ENCODE data around the gene TEPSIN. TPM values are rescaled to one million over a fixed set of nuclear protein-coding genes. Genes with fewer than 3 reads are reported as not detected.

TEPSIN gene
- polyA plus RNA-seq, 1 donor from 2014 or later, result 50.0 TPM

DNA sequence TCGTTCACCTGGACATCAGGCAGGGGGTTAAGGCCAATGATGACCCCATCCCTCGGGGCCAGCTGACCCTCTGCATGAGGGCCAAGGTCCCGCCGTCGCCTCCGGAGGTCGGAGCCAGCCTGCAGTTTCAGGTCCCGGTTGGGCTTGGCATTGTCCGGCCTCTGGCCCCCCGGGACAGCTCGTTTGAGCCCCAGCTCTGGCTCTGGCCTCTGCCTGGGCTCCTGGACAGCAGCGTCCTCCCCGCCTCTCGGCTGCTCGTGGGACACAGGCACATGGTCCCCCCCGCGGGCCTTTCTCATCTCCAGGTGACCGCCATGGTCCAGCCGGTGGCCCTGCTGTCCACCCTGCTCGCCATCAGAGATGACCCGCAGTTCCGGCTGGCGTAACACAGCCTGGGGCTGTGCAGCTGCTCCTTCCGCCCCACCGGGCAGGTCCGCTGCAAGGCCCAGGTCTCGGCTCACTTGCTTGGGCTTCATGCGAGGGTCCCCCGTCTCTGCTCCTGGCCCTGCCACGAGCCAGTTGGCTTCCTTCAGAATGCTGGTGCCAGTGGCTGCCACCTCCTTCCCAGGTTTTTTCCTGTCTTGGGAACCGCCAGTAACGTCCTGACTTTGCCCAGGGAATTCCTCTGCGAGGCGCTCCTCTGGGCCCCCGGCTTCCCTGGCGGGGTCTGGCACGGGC lies 6.9 kb upstream of the TEPSIN start:
- H3K9me3 ChIP-seq (ENCODE audit: low read length), result no peaks in the 10 kb centered on the region
- no peak overlapping the region for H3K4me3 ChIP-seq (ENCODE audit: low read length)
- TF ChIP-seq RAD21 (conservative IDR thresholded peaks at IDR 0.05) (no peak), POLR2AphosphoS5 (IDR thresholded peaks at IDR 0.05) (no peak), TAF1 (IDR thresholded peaks at IDR 0.05; ENCODE audit: low read depth) (no peak), EP300 (conservative IDR thresholded peaks at IDR 0.05; ENCODE audit: poor library complexity, severe bottlenecking) (no peak), EZH2 (IDR thresholded peaks at IDR 0.05; ENCODE audit: borderline replicate concordance, insufficient read depth, low read length, poor library complexity, severe bottlenecking) (no peak), MXI1 (conservative IDR thresholded peaks at IDR 0.05; ENCODE audit: poor library complexity, severe bottlenecking) (no peak), SMC3 (conservative IDR thresholded peaks at IDR 0.05; ENCODE audit: poor library complexity) (no peak)
- TF ChIP-seq, protein P1, sequence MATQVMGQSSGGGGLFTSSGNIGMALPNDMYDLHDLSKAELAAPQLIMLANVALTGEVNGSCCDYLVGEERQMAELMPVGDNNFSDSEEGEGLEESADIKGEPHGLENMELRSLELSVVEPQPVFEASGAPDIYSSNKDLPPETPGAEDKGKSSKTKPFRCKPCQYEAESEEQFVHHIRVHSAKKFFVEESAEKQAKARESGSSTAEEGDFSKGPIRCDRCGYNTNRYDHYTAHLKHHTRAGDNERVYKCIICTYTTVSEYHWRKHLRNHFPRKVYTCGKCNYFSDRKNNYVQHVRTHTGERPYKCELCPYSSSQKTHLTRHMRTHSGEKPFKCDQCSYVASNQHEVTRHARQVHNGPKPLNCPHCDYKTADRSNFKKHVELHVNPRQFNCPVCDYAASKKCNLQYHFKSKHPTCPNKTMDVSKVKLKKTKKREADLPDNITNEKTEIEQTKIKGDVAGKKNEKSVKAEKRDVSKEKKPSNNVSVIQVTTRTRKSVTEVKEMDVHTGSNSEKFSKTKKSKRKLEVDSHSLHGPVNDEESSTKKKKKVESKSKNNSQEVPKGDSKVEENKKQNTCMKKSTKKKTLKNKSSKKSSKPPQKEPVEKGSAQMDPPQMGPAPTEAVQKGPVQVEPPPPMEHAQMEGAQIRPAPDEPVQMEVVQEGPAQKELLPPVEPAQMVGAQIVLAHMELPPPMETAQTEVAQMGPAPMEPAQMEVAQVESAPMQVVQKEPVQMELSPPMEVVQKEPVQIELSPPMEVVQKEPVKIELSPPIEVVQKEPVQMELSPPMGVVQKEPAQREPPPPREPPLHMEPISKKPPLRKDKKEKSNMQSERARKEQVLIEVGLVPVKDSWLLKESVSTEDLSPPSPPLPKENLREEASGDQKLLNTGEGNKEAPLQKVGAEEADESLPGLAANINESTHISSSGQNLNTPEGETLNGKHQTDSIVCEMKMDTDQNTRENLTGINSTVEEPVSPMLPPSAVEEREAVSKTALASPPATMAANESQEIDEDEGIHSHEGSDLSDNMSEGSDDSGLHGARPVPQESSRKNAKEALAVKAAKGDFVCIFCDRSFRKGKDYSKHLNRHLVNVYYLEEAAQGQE (IDR thresholded peaks at IDR 0.05; ENCODE audit: borderline replicate concordance), result no peak
- TF ChIP-seq, protein P2, sequence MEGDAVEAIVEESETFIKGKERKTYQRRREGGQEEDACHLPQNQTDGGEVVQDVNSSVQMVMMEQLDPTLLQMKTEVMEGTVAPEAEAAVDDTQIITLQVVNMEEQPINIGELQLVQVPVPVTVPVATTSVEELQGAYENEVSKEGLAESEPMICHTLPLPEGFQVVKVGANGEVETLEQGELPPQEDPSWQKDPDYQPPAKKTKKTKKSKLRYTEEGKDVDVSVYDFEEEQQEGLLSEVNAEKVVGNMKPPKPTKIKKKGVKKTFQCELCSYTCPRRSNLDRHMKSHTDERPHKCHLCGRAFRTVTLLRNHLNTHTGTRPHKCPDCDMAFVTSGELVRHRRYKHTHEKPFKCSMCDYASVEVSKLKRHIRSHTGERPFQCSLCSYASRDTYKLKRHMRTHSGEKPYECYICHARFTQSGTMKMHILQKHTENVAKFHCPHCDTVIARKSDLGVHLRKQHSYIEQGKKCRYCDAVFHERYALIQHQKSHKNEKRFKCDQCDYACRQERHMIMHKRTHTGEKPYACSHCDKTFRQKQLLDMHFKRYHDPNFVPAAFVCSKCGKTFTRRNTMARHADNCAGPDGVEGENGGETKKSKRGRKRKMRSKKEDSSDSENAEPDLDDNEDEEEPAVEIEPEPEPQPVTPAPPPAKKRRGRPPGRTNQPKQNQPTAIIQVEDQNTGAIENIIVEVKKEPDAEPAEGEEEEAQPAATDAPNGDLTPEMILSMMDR (IDR thresholded peaks at IDR 0.05; ENCODE audit: poor library complexity, severe bottlenecking), result no peak
- H3K4me2 ChIP-seq (ENCODE audit: low read length), result no peak overlapping the region
- H3K79me2 ChIP-seq (replicated peaks; ENCODE audit: insufficient read depth, low read length), result no peaks in the 10 kb centered on the region
- no peak overlapping the region for H3K27ac ChIP-seq (ENCODE audit: low read length)
- no peaks in the 10 kb centered on the region for H3K9me2 ChIP-seq (ENCODE audit: insufficient read depth, low read length)
- H3F3A ChIP-seq (ENCODE audit: insufficient read depth, low read length, poor library complexity, severe bottlenecking), result no peaks in the 10 kb centered on the region
- no peak overlapping the region for H2AFZ ChIP-seq (ENCODE audit: low read depth, low read length)
- H3K36me3 ChIP-seq (ENCODE audit: insufficient read depth, low read length), result no peaks in the 10 kb centered on the region
- no peak overlapping the region for H3K9ac ChIP-seq (ENCODE audit: low read length)
- no peaks in the 10 kb centered on the region for H3K27me3 ChIP-seq (ENCODE audit: insufficient read depth, low read depth, low read length)
- H4K20me1 ChIP-seq (ENCODE audit: insufficient read depth), result no peaks in the 10 kb centered on the region

DNA sequence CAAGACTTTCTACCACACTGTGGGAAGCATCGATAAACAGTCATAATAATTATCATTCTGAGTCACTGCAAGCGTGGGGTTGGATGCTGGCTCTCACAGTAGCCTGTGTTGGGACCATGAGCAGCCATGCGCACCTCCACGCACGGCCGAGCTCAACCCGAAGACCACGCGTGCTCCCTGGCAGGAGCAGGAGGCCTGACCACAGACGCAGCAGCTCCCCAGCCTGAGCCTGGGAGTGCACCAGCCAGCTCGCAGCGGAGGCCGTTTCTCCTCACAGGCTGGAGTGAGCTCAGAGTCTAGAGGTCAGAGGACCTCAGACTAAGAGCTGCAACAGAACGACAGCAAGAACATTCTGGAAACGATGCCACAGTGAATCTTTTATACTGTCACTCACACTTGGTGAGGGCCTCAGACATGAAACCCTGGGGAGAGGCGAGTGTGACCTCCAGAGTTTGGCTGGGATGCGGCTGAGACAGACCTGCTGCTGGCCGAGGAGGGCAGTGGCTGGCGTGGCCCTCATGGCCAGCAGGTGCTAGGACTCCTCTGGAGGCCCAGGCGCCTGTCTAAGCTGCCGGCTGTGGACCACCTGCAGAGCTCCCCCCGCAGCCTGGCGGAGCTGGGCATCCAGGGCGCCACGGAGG lies 6.3 kb upstream of the TEPSIN start:
- no peak overlapping the region for H3K4me2 ChIP-seq (ENCODE audit: low read length)
- H3K9me2 ChIP-seq (ENCODE audit: insufficient read depth, low read length), result no peaks in the 10 kb centered on the region
- TF ChIP-seq EP300 (conservative IDR thresholded peaks at IDR 0.05; ENCODE audit: poor library complexity, severe bottlenecking), result no peak
- TF ChIP-seq MXI1 (conservative IDR thresholded peaks at IDR 0.05; ENCODE audit: poor library complexity, severe bottlenecking), result no peak
- TF ChIP-seq, protein P2 (IDR thresholded peaks at IDR 0.05; ENCODE audit: poor library complexity, severe bottlenecking), result no peak
- no peak for TF ChIP-seq SMC3 (conservative IDR thresholded peaks at IDR 0.05; ENCODE audit: poor library complexity)
- TF ChIP-seq TAF1 (IDR thresholded peaks at IDR 0.05; ENCODE audit: low read depth), result no peak
- TF ChIP-seq, protein P1 (IDR thresholded peaks at IDR 0.05; ENCODE audit: borderline replicate concordance), result no peak
- no peak for TF ChIP-seq EZH2 (IDR thresholded peaks at IDR 0.05; ENCODE audit: borderline replicate concordance, insufficient read depth, low read length, poor library complexity, severe bottlenecking)
- no peak for TF ChIP-seq POLR2AphosphoS5 (IDR thresholded peaks at IDR 0.05)
- TF ChIP-seq RAD21 (conservative IDR thresholded peaks at IDR 0.05), result no peak
- no peaks in the 10 kb centered on the region for H3K9me3 ChIP-seq (ENCODE audit: low read length)
- no peak overlapping the region for H3K9ac ChIP-seq (ENCODE audit: low read length)
- no peaks in the 10 kb centered on the region for H3F3A ChIP-seq (ENCODE audit: insufficient read depth, low read length, poor library complexity, severe bottlenecking)
- H3K27me3 ChIP-seq (ENCODE audit: insufficient read depth, low read depth, low read length), result no peaks in the 10 kb centered on the region
- H3K79me2 ChIP-seq (replicated peaks; ENCODE audit: insufficient read depth, low read length), result peaks cover 2% of the 10 kb centered on the region
- no peaks in the 10 kb centered on the region for H3K36me3 ChIP-seq (ENCODE audit: insufficient read depth, low read length)
- no peaks in the 10 kb centered on the region for H4K20me1 ChIP-seq (ENCODE audit: insufficient read depth)
- no peak overlapping the region for H3K4me3 ChIP-seq (ENCODE audit: low read length)
- no peak overlapping the region for H3K27ac ChIP-seq (ENCODE audit: low read length)
- no peak overlapping the region for H2AFZ ChIP-seq (ENCODE audit: low read depth, low read length)
